ENCODE results near the gene IDE. TPM values are rescaled to one million over a fixed set of nuclear protein-coding genes. Genes with fewer than 3 reads are reported as not detected.

The IDE gene
- total and polyA plus RNA-seq, 2 donors (not counting 1 experiment from before 2014, with no cell fraction given) = 7.7 to 40.9 TPM

DNA sequence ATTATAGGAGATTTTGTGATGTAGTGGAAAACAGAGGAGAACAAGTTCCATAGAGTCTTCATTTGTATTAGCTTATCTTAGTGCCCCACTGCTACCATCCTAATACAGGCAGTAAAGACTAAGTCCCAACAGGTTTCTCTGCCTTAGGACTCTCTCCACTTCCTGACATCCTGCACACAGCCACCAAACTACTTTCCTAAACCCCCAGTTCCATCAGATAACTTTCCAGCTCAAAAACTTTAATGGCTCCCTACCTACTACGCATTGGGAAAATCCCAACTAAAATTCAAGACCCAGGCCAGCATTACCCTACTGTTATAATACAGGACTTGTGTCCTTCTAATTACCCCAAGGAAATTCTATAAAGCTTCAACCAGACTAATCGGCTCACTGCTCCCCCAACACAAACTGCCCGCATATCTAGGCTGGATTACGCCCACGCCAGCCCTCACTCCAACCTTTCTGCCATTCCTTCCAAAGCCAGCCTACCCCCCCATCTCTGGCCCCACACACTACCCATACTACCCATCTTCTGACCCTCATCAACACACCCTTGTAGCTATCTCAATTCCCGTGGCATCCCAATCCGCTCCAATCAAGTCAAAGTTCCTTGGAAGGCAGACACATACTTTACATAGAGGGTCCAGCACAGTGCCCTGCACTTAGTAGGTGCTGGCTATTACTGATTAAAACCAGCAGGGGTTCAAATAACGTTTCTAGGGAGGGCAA is 1.4 kb downstream of the IDE start:
- ATAC-seq (ENCODE audit: low read depth) (no peak), DNase-seq (no peak)
- Mint-ChIP-seq H3K4me1 (peaks cover 41% of the 10 kb centered on the region), H3K27ac (peak overlapping the region; percentile 8), H3K27me3 (no peaks in the 10 kb centered on the region), H3K9me3 (ENCODE audit: insufficient read depth) (no peaks in the 10 kb centered on the region), H3K4me3 (peak overlapping the region; percentile 91)
- TF ChIP-seq EZH2 (IDR thresholded peaks at IDR 0.05; ENCODE audit: borderline replicate concordance, insufficient read depth, low read depth, low read length, poor library complexity, severe bottlenecking) = no peak
- TF ChIP-seq, protein P1, sequence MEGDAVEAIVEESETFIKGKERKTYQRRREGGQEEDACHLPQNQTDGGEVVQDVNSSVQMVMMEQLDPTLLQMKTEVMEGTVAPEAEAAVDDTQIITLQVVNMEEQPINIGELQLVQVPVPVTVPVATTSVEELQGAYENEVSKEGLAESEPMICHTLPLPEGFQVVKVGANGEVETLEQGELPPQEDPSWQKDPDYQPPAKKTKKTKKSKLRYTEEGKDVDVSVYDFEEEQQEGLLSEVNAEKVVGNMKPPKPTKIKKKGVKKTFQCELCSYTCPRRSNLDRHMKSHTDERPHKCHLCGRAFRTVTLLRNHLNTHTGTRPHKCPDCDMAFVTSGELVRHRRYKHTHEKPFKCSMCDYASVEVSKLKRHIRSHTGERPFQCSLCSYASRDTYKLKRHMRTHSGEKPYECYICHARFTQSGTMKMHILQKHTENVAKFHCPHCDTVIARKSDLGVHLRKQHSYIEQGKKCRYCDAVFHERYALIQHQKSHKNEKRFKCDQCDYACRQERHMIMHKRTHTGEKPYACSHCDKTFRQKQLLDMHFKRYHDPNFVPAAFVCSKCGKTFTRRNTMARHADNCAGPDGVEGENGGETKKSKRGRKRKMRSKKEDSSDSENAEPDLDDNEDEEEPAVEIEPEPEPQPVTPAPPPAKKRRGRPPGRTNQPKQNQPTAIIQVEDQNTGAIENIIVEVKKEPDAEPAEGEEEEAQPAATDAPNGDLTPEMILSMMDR (IDR thresholded peaks at IDR 0.05) = no peak
- intact Hi-C loops (cut with micrococcal nuclease) = loop anchor here (1.0 to 10.0 kb wide), 5 partner anchors 117 to 775 kb away; partner anchors contain the start of genes BTAF1, CPEB3, HHEX and MARCHF5
- 82% methylated on average over 8 of the region's 8 CpGs for WGBS (ENCODE audit: insufficient coverage)
- H2AFZ ChIP-seq (ENCODE audit: insufficient read depth, low read depth, low read length, poor library complexity, severe bottlenecking) = peak overlapping the region; percentile 96
- H3K9me3 ChIP-seq (ENCODE audit: control extremely low read depth in 1 of 3, control insufficient read depth in 2 of 3, insufficient read depth in 1 of 3, low read length in 2 of 3) = no peaks in the 10 kb centered on the region
- H3K27ac ChIP-seq (ENCODE audit: low read length in 2 of 2) = no peak overlapping the region
- peaks cover 25% of the 10 kb centered on the region for H3K79me2 ChIP-seq (ENCODE audit: control insufficient read depth, insufficient read depth, low read length)
- no peaks in the 10 kb centered on the region for H4K20me1 ChIP-seq (ENCODE audit: control insufficient read depth, insufficient read depth, low read length, poor library complexity, severe bottlenecking)
- peaks cover 23 to 28% of the 10 kb centered on the region in 2 donors for H3K4me1 ChIP-seq (ENCODE audit: control insufficient read depth in 2 of 2, insufficient read depth in 2 of 2, low read length in 2 of 2)
- H3K36me3 ChIP-seq (replicated peaks in 1 of 2; ENCODE audit: control extremely low read depth in 1 of 2, control insufficient read depth in 1 of 2, extremely low read depth in 1 of 2, insufficient read depth in 2 of 2, low read length in 1 of 2) = peaks cover 0 to 2% of the 10 kb centered on the region in 2 experiments
- H3K4me3 ChIP-seq (ENCODE audit: control extremely low read depth in 1 of 5, extremely low read depth in 1 of 5, insufficient read depth in 1 of 5, low read depth in 2 of 5, low read length in 4 of 5) = peak overlapping the region; percentile 11 to 94 (median 90)
- peak overlapping the region; percentile 83 for H3K4me2 ChIP-seq (replicated peaks; ENCODE audit: low read depth, low read length, poor library complexity, severe bottlenecking)
- H3K9ac ChIP-seq (ENCODE audit: low read length) = peak overlapping the region; percentile 88
- ChIA-PET POLR2A (interaction anchor here (0.5 kb wide), 1 partner anchor 348 kb away, joined by 6 read pairs; no protein-coding TSS in a partner anchor), CTCF (interaction anchor here (0.6 to 6.9 kb wide), 9 partner anchors 19 to 978 kb away, joined by 3 to 154 read pairs (median 3); partner anchors contain the start of gene KIF11)
- H3K27me3 ChIP-seq (replicated peaks in 1 of 4; ENCODE audit: control extremely low read depth in 1 of 4, control insufficient read depth in 3 of 4, insufficient read depth in 4 of 4, low read length in 3 of 4) = no peaks in the 10 kb centered on the region

DNA sequence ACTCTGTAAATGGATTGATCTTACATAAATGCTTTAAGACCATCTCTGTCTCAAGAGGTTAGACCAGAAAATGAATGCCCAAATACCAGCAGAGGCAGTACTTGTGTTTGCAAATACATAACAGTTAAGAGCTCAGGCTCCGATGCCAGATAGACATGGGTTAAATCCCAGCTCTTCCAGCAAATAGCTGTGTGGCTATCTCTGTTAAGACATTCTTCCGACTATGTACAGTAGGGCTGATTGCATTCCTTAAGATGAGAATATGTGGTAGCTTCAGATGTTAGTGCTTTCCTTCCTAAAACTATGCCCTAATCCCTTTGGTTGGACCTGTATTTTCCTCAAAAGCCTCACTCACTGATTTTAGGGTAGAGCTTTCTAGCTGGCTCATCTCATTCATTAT is 2.2 kb downstream of the IDE start:
- Histone ChIP-seq H3K4me2 (replicated peaks; ENCODE audit: low read depth, low read length, poor library complexity, severe bottlenecking) (no peak overlapping the region), H3K36me3 (replicated peaks in 1 of 2; ENCODE audit: control extremely low read depth in 1 of 2, control insufficient read depth in 1 of 2, extremely low read depth in 1 of 2, insufficient read depth in 2 of 2, low read length in 1 of 2) (peaks cover 0 to 2% of the 10 kb centered on the region in 2 experiments), H3K9ac (ENCODE audit: low read length) (no peak overlapping the region), H3K27me3 (replicated peaks in 1 of 4; ENCODE audit: control extremely low read depth in 1 of 4, control insufficient read depth in 3 of 4, insufficient read depth in 4 of 4, low read length in 3 of 4) (no peaks in the 10 kb centered on the region), H4K20me1 (ENCODE audit: control insufficient read depth, insufficient read depth, low read length, poor library complexity, severe bottlenecking) (no peaks in the 10 kb centered on the region), H2AFZ (ENCODE audit: insufficient read depth, low read depth, low read length, poor library complexity, severe bottlenecking) (no peak overlapping the region), H3K27ac (ENCODE audit: low read length in 2 of 2) (no peak overlapping the region), H3K4me1 (ENCODE audit: control insufficient read depth in 2 of 2, insufficient read depth in 2 of 2, low read length in 2 of 2) (peaks cover 23 to 32% of the 10 kb centered on the region in 2 donors), H3K4me3 (ENCODE audit: control extremely low read depth in 1 of 5, extremely low read depth in 1 of 5, insufficient read depth in 1 of 5, low read depth in 2 of 5, low read length in 4 of 5) (no peak overlapping the region), H3K79me2 (ENCODE audit: control insufficient read depth, insufficient read depth, low read length) (peaks cover 30% of the 10 kb centered on the region), H3K9me3 (ENCODE audit: control extremely low read depth in 1 of 3, control insufficient read depth in 2 of 3, insufficient read depth in 1 of 3, low read length in 2 of 3) (no peaks in the 10 kb centered on the region)
- ChIA-PET POLR2A (no interaction called here), CTCF (interaction anchor here (0.8 to 6.9 kb wide), 6 partner anchors 20 to 484 kb away, joined by 3 to 154 read pairs (median 4); partner anchors contain the start of gene KIF11)
- Mint-ChIP-seq H3K4me3 (no peak overlapping the region), H3K27ac (no peak overlapping the region), H3K4me1 (peaks cover 45% of the 10 kb centered on the region), H3K27me3 (no peaks in the 10 kb centered on the region), H3K9me3 (ENCODE audit: insufficient read depth) (no peaks in the 10 kb centered on the region)
- no peak for TF ChIP-seq EZH2 (IDR thresholded peaks at IDR 0.05; ENCODE audit: borderline replicate concordance, insufficient read depth, low read depth, low read length, poor library complexity, severe bottlenecking)
- TF ChIP-seq, protein P1 (IDR thresholded peaks at IDR 0.05) = no peak
- intact Hi-C loops (cut with micrococcal nuclease) = loop anchor here (5.0 to 10.0 kb wide), 4 partner anchors 279 to 774 kb away; partner anchors contain the start of genes BTAF1, CPEB3, MARCHF5 and TNKS2
- DNase-seq (no peak), ATAC-seq (ENCODE audit: low read depth) (no peak)
- 100% methylated on average over 1 of the region's 2 CpGs for WGBS (ENCODE audit: insufficient coverage)
